Right atrium auricular region (tissue), 2 donors: ENCODE data around the gene DNAI4. TPM values are rescaled to one million over a fixed set of nuclear protein-coding genes. Genes with fewer than 3 reads are reported as not detected.

Experiments used
- DNase-seq: peaks from one replicate; pipeline ENCODE4 v3.0.0-alpha.2; 2019; ENCODE audit warnings: low spot score
- H3K27ac ChIP-seq, 2 donors: fragments of 200-600 bp; sonication (generic); 1 replicate in 1 of 2; 2 replicates in 1 of 2; pipeline ENCODE4 v1.5.1; 2016 to 2019
- H3K27me3 ChIP-seq, 2 donors: fragments of 200-600 bp; sonication (generic); one replicate each; pipeline versions ENCODE4 v1.5.1 to v1.6.0; 2017 to 2019
- H3K36me3 ChIP-seq: fragments of 200-600 bp; sonication (generic); one replicate; pipeline ENCODE4 v1.5.1; 2016
- H3K4me1 ChIP-seq, 2 donors: fragments of 200-600 bp; sonication (generic); one replicate each; pipeline versions ENCODE4 v1.5.1 to v1.6.0; 2017 to 2019
- H3K4me3 ChIP-seq, 2 donors: fragments of 200-600 bp; sonication (generic); 1 replicate in 1 of 2; 2 replicates in 1 of 2; pipeline ENCODE4 v1.5.1; 2017 to 2019; ENCODE audit warnings: mild to moderate bottlenecking in 1 of 2, moderate library complexity in 1 of 2
- H3K9me3 ChIP-seq, 2 donors: fragments of 200-600 bp; sonication (generic); one replicate each; pipeline ENCODE4 v1.5.1; 2019
- total RNA-seq, 2 donors: library from RNA; depleted of rRNA; stranded (reverse); fragments of >200 nt; gene quantifications; one replicate each; pipeline ENCODE4 v1.1.0, GENCODE V29; 2016
- TF ChIP-seq, protein P1 (sequence below), 2 donors: fragments of 200-600 bp; sonication (generic); IDR thresholded peaks; one replicate each; pipeline ENCODE4 v1.5.1; 2019; ENCODE audit warnings: antibody characterized with exemption in 2 of 2

DNAI4 gene
- total RNA-seq, 2 donors from 2014 or later, result 6.9 to 10.3 TPM

DNA sequence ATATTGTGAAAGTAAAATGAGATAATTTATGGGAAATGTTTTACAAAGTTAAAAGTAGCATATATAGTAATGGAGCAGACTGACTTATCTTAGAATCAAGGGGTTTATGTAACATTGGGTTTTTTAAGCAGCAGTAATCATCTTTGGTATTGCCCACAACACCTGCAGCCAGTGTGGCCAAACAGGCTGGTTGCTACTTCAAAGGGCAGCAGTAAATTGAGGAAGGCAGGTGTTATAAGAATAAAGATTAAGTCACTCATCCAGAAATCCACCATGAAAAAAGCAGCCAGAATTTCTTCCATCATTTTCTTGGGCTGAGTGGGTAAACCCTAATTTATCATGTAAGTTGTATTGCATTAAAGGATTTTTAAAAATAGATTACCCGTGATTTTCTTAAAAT is 155.7 kb downstream of the DNAI4 start:
- no peak for DNase-seq
- Histone ChIP-seq H3K27ac (no peak overlapping the region), H3K36me3 (no peaks in the 10 kb centered on the region), H3K27me3 (no peaks in the 10 kb centered on the region), H3K4me1 (no peaks in the 10 kb centered on the region), H3K4me3 (no peak overlapping the region), H3K9me3 (no peaks in the 10 kb centered on the region)
- TF ChIP-seq, protein P1, sequence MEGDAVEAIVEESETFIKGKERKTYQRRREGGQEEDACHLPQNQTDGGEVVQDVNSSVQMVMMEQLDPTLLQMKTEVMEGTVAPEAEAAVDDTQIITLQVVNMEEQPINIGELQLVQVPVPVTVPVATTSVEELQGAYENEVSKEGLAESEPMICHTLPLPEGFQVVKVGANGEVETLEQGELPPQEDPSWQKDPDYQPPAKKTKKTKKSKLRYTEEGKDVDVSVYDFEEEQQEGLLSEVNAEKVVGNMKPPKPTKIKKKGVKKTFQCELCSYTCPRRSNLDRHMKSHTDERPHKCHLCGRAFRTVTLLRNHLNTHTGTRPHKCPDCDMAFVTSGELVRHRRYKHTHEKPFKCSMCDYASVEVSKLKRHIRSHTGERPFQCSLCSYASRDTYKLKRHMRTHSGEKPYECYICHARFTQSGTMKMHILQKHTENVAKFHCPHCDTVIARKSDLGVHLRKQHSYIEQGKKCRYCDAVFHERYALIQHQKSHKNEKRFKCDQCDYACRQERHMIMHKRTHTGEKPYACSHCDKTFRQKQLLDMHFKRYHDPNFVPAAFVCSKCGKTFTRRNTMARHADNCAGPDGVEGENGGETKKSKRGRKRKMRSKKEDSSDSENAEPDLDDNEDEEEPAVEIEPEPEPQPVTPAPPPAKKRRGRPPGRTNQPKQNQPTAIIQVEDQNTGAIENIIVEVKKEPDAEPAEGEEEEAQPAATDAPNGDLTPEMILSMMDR (IDR thresholded peaks at IDR 0.05), result no peak

DNA sequence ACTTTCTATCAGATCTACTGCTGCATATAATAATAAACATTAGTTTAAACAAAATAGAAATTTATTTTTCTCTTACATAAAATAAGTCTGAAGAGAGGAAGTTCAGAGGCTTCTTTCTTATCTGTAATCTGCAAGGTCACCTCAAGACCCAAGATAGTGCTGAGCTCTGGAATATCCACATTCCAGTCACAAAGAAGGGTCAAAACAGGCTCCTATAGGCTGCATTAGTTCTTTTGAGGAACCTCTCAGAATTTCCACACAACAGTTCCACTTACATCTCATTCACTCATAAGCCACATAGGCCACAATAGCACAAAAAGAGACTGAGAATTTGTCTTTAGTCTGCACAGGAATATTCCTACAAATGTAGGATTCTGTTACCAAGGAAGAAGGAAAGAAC is 157.0 kb downstream of the DNAI4 start:
- H3K36me3 ChIP-seq, result no peaks in the 10 kb centered on the region
- no peak overlapping the region for H3K27ac ChIP-seq
- no peaks in the 10 kb centered on the region for H3K27me3 ChIP-seq
- no peak for DNase-seq
- no peak overlapping the region for H3K4me3 ChIP-seq
- H3K4me1 ChIP-seq, result no peaks in the 10 kb centered on the region
- no peaks in the 10 kb centered on the region for H3K9me3 ChIP-seq
- TF ChIP-seq, protein P1 (IDR thresholded peaks at IDR 0.05), result no peak

DNA sequence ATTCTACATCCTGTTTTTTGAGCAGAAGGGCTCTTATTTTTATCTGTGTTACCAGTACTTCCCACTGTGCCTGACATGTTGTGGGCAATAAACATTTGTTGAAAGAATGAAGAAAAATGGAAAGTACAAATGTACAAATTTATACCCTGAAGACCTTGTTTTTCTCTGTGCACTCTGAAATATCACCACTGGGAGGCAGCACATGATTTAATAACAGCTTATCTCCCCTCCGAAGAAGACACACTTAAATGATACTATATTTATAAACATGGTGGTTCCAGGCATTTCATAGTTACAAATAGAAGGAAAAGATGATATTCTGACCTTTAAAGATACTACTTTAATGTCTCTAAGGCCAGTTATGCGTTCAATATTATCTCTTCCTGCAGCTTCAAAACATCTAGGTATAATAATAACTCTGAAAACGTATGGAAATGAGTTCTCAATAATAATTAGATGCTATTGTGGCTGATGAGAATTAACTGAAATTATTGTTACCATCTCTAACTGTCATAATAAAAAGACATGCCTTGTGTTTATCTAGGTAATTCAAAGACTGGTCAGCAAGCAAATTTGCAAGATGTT is 159.6 kb downstream of the DNAI4 start:
- TF ChIP-seq, protein P1 (IDR thresholded peaks at IDR 0.05), result peak; percentile 51 to 82
- Histone ChIP-seq H3K27me3 (no peaks in the 10 kb centered on the region), H3K4me1 (no peaks in the 10 kb centered on the region), H3K4me3 (no peak overlapping the region), H3K9me3 (no peaks in the 10 kb centered on the region), H3K36me3 (no peaks in the 10 kb centered on the region), H3K27ac (no peak overlapping the region)
- no peak for DNase-seq

Other genes with a start within 250 kb of the DNAI4 start
- under 1 TPM in 1 of 2 donors, not detected in 1; 0.85 TPM for gene DYNLT5, start 172.4 kb downstream of the DNAI4 start, total RNA-seq
- not detected for gene INSL5, start 123.6 kb downstream of the DNAI4 start, total RNA-seq
- gene MIER1, start 134 bp upstream of the DNAI4 start, total RNA-seq, result 10 to 100 TPM; 18.2 to 18.4 TPM
- 1 to 10 TPM; 3.3 to 4.9 TPM for gene SLC35D1, start 129.3 kb upstream of the DNAI4 start, total RNA-seq
- not detected for gene C1orf141, start 210.1 kb upstream of the DNAI4 start, total RNA-seq
- not detected for gene IL23R, start 241.6 kb upstream of the DNAI4 start, total RNA-seq